HTR-8/SVneo (cell line): Measurements from ENCODE around the gene RPTOR.
A peak's percentile ranks its signal among the peaks of the same experiment; 100 is the strongest.

Source experiments
- DNase-seq: peaks from one replicate; pipeline ENCODE4 v3.0.0; 2011; ENCODE audit warnings: low spot score, mixed read lengths; ENCODE audit not compliant: insufficient read length
- FAIRE-seq: peaks from 2 replicates; lab custom pipeline; 2011; peaks lifted over from hg19 to GRCh38; lab: Jason Lieb, UNC

The RPTOR gene

DNA sequence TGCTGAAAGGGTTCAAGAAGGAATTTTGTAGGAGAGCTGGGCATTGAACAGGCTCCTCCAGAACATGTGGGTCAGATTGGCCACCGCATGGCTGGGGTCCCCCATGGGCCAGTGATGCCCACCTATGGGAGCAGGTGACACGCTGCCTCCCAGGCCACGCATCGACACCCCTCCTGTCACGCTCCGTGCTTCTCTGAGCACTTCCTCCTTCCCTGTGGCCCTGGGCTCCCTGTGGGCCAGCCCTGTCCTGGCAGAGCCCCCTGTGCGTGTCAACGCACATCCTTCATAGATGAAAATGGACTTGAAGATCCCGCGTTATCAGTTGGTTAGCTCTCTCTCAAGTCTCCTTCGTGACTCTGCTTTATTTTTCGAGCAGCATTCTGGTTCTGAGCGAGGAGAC is 160.3 kb downstream of the RPTOR start:
- FAIRE-seq (no peak), DNase-seq (no peak)

- DNase-seq (no peak), FAIRE-seq (no peak)
Observed at GRCh38 chr17:80705988-80706387, 161.3 kb downstream of the RPTOR start.

DNA sequence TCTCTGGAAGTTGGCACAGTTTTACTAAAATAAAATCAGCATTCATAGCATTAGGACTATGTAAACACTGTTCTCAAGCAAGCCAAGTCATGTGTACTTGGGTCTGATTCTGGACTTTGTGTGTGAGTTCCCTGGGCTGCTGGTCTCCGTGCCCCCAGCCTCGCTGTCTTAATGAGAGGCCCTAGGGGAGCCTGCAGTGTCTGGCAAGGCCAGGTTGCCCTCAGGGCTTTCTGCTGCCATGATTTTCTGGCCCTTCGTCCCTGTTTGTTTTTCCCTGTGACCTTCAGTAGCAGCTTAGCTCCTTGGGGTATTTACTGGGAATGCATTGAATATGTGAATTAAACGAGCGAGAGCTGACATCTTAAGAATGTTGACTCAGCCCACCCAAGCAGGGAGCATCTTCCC is 161.8 kb downstream of the RPTOR start:
- no peak for FAIRE-seq
- DNase-seq = no peak

DNA sequence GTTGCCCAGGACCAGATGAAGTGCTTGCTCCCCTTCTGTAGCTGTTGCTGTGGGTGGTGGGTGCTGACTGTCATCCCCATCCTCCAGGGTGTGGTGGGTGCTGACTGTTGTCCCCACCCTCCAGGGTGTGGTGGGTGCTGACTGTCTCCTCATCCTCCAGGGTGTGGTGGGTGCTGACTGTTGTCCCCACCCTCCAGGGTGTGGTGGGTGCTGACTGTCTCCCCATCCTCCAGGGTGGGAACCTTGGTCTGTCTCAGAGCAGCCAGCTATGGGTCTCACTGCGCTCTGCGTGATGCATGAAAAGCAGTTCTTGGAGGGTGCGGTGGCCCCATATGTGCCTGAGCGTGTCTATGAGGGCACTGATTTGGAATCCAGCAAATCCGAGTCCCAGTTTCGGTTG is 163.8 kb downstream of the RPTOR start:
- FAIRE-seq = no peak
- DNase-seq = no peak

DNA sequence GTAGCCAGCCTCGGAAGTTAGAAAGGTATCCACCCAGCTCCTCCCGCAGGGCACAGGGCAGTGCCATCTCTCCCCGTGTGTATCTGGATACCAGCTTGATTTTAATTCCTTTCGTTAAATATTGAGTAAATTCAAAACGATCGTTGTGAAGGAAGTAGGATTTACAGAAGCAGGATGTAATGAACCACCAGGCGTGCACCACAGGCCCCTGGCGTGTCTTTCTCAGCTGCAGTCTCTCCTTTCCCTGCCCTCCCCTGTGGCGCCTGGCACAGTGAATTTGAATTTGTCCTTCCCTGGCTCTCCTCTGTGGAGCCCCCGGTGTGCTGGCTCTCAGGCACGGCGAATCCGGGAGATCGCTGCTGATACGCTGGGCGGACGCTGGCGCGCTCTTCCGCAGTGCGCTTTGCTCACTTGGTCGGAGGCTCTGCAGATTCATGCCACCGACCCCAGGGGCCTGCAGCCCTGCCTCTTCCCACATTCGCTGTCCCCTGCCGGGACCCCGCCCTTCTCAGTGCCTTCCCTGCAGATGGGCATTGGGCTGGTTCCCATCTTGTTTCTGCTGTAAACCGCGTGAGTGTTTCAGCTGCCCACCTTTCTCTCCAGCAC is 164.6 kb downstream of the RPTOR start:
- no peak for DNase-seq
- FAIRE-seq = no peak

- no peak for FAIRE-seq
- no peak for DNase-seq
Observed at GRCh38 chr17:80710714-80711302, 166.2 kb downstream of the RPTOR start.

- FAIRE-seq = no peak
- no peak for DNase-seq
Observed at GRCh38 chr17:80712089-80712488, 167.5 kb downstream of the RPTOR start.

GRCh38 chr17:80712606-80713005 is 168.0 kb downstream of the RPTOR start:
- FAIRE-seq (no peak), DNase-seq (no peak)

DNA sequence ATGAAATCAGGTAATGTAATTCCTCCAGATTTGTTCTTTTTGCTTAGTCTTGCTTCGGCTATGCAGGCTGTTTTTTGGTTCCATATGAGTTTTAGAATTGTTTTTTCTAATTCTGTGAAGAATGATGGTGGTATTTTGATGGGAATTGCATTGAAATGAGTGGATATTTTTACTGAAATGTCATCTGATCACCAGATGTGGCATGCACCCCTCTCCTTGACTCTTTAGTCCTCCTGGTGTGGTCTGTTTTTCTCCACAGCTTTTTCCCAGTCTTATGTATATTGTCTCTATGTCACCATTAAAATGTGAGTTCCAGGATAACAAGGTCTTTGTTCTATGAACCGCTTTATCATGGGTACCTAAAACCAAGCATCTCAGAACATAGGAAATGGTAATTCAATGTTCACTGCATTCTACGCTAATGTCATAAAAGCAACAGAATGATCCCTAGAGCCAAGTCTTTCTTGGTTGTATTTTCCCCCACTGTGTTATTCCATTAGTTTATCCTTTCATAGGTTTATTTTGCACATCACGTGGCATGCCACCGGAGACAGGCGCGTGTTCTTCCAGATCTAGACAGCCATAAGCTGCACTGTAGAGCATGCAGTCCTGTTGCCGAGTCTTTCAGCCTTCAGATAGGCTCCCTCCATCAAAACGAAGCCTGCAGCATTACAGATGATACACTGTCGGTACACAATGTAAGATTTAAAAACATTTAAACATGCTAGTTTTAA is 172.5 kb downstream of the RPTOR start:
- DNase-seq = no peak
- no peak for FAIRE-seq

DNA sequence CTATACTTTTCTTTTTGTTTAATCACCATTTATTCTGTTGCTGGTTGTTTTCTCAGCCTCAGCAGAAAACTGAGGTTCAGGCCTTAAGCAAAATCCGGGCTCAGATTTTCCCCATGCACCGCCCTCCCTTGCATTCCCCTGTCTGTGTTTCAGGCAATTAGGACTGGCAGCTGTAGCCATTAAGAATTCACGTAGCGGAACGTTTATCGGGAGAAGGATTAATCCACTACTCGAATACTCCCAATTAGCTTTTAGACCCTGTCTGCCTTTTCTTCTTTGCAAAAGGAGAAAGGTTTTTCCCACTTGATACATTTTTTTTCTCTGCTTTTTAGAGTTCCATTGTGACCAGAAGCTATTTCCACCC is 173.1 kb downstream of the RPTOR start:
- DNase-seq (no peak), FAIRE-seq (no peak)

- DNase-seq = no peak
- no peak for FAIRE-seq
Observed at GRCh38 chr17:80718428-80718827, 173.8 kb downstream of the RPTOR start.

DNA sequence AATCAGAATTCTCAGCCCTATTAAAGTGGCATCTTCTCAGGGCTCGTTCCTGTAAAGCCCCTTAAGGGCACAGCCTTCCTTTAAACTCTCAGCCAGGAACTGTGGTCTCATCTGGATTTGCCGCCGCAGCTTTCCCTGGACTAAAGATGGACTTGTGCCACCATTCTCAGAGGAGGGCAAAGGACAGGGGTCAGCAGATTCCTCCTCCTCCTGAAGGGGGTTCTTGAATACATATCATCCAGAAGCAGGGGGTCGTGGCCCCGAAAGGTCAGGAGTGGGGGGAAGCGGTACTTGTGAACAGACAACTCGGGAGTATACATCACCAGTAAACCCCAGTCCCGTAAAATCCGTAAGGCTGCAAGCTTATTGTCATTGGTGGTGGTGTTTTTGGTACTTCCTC is 174.8 kb downstream of the RPTOR start:
- no peak for FAIRE-seq
- no peak for DNase-seq

DNA sequence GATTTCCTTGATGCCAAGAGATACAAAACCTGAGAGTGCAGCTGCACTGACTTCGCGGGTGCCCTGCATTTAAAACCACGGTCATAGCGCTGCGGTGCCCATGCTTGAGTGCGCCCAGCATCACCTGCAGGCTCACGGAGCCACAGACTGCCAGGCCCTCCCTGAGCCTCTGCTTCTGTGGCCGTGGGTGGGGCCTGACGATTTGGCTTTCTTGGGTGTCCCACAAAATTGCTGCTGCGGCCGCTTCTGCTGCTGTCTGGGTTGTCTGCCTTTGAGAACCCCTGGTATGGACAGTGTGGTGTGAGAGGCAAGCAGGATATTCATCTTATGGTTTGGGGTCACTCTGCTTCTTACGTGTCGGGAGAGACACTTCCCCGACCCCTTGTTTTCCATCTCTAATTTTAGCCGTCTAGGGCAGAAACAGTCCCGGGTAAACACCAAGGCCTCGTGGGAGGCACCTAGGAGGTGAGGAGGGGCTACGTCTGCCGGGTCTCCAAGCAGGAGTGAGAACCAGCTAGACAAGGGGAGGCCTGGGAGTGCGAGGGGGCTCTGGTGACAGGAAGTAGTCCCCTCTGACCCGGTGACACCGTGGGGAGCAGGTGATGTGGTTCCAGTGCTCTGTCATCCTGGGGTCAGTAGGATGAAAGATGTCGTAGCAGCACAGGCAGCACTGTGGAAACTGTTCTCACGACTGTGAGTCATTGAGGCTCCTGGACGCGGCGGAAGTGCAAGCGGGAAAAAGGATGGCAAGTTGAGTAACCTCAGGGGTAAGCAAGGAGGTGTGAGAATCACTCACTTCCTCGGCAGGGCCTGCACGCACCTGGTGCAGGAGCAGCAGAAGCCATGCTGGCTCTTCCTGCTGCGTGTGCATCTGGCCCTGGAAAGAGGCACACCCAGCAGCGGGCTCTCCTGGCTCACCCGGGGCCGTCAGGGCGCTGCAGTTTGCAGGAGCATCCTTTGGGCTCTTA is 176.3 kb downstream of the RPTOR start:
- DNase-seq (no peak), FAIRE-seq (peak; percentile 60)

DNA sequence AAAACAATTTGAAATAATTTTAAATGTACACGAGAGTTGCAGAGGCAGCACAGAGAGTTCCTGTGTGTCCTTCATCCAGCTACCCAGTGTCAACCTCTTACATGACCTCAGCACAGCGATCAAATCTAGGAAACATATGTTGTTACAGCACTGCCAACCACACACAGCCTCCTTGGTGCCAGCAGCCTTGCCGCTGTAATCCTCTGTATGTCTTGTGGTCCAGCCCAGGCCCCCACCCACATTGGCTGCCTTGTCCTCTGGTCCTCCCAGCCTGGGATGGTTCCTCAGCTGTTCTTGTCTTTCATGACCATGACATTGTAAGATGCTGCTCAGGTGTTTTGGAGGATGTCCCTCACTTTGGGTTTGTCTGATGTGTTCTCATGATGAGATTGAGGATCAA is 178.0 kb downstream of the RPTOR start:
- peak; percentile 54 for FAIRE-seq
- no peak for DNase-seq

GRCh38 chr17:80724775-80725266 is 180.2 kb downstream of the RPTOR start:
- DNase-seq (peak; percentile 74), FAIRE-seq (peak; percentile 80)

- no peak for FAIRE-seq
- no peak for DNase-seq
Observed at GRCh38 chr17:80725517-80725916, 180.9 kb downstream of the RPTOR start.

GRCh38 chr17:80726558-80727408 is 182.1 kb downstream of the RPTOR start:
- DNase-seq = no peak

DNA sequence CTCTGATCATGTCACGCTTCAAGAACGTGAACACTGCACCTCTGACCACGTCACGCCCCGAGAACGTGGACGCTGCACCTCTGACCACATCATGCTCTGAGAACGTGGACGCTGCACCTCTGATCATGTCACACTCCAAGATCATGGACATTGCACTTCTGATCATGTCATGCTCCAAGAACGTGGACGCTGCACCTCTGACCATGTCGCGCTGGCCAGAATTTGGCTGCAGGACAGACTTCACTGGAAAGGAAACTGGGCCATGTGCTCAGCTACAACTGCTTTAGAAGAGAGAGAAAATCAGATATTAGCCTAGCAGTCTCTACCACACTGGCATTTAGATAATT is 182.7 kb downstream of the RPTOR start:
- FAIRE-seq (no peak), DNase-seq (no peak)

More at GRCh38 chr17:80726558-80727408, 182.1 kb downstream of the RPTOR start:
- peak; percentile 79 for FAIRE-seq

DNA sequence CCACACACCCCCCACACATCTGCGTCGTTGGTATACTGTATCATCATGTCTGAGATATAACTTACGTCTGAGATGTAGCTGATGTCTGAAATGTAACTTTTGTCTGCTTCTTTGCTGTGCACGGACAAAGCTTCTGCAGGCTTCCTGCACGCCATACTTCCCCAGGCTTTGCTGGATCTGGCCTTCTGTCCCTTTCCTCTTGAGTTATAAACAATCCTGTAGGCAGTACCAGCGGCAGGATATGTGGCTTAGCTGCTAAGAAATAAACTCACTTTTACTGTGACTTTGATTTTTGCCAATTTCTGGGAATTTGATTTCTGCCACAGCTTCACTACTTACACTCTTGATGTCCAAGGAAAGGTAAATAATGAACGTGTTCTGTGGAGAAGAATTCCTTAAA is 184.4 kb downstream of the RPTOR start:
- DNase-seq = no peak
- FAIRE-seq = no peak

DNA sequence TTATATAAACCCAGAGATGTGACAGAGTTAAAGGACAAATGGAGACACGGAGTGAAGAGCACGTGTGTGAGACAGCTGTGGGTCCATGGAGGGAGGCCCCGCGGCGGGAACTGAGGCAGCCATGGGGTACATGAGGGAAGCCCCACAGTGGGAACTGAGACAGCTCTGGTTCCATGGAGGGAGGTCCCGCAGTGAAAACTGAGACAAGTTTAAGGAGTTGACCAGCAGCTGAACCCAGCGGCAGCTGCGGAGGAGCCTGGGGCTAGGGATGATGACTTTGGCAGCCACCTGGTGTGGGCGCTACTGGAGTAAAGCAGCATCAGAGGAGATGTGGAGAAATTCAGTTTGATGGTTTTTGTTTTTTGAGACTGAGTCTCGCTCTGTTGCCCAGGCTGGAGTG is 185.1 kb downstream of the RPTOR start:
- FAIRE-seq (no peak), DNase-seq (no peak)
